ENCODE data around the gene TMBIM6. TPM values are rescaled to one million over a fixed set of nuclear protein-coding genes. Genes with fewer than 3 reads are reported as not detected.
A peak's percentile ranks its signal among the peaks of the same experiment; 100 is the strongest.

TMBIM6 gene
- total RNA-seq, 1 experiment from 2014 or later: 525 TPM

DNA sequence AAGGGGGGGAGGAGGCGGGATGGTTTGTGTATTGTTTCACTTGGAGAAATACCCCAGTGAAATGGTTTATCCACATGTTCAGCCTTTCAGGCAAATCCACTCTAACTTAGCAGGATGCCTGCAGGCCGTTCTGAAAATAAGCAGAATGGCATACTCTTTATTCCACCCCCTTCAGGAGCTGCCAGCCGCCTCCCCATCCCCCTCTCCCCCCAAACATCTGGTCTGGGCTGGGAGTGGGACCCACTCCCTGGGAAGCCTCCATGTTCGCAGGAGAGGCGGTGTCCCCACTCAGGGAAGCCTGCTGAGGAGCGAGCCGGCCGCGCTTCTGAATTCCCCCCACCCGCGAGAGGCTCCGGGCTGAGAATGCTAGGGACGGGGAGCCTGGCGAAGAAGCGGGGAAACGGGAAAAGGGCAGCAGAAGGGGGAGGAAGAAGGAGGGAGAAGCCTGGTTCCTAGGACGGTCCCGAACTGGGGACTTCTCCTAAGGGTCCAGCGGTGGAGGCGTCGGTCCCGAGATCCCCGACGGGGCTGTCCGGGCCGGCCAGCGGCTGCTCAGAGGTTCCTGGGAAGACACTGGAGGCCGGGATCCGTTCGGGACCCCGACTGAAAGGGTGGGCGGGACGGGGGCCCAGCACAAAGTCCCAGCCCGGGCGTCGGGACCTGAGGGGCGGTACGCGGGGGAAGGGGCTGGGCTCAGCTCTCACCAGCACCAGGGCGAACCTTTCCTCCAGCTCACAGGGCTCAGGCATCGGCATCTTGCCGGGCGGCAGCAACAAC, 34.8 kb upstream of the TMBIM6 start:
- Histone ChIP-seq H3K27ac (ENCODE audit: low read length) (peak overlapping the region; percentile 80), H3K4me1 (ENCODE audit: control insufficient read depth, insufficient read depth, low read length) (peaks cover 16% of the 10 kb centered on the region), H3K36me3 (ENCODE audit: control insufficient read depth, insufficient read depth, low read length) (no peaks in the 10 kb centered on the region), H3K27me3 (ENCODE audit: control insufficient read depth, insufficient read depth, low read length) (peaks cover 8% of the 10 kb centered on the region; the same call in 1 of the 2 replicates), H3K9me3 (ENCODE audit: control insufficient read depth, insufficient read depth, low read depth, low read length) (no peaks in the 10 kb centered on the region), H3K4me3 (ENCODE audit: low read depth in 2 of 2, low read length in 2 of 2) (peak overlapping the region; percentile 75 to 79)
- BruUV-seq (replicated peaks): no TSS peak
- ChIA-PET POLR2A (no interaction called here), CTCF (interaction anchor here (0.6 kb wide), 1 partner anchor 62 kb away, joined by 9 read pairs; no protein-coding TSS in a partner anchor)
- intact Hi-C loops (cut with micrococcal nuclease; ENCODE audit: unreplicated experiment) (loop anchor here (2.0 kb wide), 1 partner anchor 70 kb away; no protein-coding TSS in a partner anchor), in situ Hi-C loops (cut with HindIII; ENCODE audit: low pct_unique_long_range_greater_than_20kb, low sequenced_read_pairs) (no loop called here)
- DNase-seq (ENCODE audit: low read depth, low spot score) (no peak), ATAC-seq (peak; percentile 70)
- TF ChIP-seq, protein P1, sequence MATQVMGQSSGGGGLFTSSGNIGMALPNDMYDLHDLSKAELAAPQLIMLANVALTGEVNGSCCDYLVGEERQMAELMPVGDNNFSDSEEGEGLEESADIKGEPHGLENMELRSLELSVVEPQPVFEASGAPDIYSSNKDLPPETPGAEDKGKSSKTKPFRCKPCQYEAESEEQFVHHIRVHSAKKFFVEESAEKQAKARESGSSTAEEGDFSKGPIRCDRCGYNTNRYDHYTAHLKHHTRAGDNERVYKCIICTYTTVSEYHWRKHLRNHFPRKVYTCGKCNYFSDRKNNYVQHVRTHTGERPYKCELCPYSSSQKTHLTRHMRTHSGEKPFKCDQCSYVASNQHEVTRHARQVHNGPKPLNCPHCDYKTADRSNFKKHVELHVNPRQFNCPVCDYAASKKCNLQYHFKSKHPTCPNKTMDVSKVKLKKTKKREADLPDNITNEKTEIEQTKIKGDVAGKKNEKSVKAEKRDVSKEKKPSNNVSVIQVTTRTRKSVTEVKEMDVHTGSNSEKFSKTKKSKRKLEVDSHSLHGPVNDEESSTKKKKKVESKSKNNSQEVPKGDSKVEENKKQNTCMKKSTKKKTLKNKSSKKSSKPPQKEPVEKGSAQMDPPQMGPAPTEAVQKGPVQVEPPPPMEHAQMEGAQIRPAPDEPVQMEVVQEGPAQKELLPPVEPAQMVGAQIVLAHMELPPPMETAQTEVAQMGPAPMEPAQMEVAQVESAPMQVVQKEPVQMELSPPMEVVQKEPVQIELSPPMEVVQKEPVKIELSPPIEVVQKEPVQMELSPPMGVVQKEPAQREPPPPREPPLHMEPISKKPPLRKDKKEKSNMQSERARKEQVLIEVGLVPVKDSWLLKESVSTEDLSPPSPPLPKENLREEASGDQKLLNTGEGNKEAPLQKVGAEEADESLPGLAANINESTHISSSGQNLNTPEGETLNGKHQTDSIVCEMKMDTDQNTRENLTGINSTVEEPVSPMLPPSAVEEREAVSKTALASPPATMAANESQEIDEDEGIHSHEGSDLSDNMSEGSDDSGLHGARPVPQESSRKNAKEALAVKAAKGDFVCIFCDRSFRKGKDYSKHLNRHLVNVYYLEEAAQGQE (IDR thresholded peaks at IDR 0.05; ENCODE audit: insufficient read depth in 1 of 2, low read depth in 2 of 2, low read length in 1 of 2): no peak
- TF ChIP-seq TCF7L2 (IDR thresholded peaks at IDR 0.05; ENCODE audit: low read depth, low read length): no peak

DNA sequence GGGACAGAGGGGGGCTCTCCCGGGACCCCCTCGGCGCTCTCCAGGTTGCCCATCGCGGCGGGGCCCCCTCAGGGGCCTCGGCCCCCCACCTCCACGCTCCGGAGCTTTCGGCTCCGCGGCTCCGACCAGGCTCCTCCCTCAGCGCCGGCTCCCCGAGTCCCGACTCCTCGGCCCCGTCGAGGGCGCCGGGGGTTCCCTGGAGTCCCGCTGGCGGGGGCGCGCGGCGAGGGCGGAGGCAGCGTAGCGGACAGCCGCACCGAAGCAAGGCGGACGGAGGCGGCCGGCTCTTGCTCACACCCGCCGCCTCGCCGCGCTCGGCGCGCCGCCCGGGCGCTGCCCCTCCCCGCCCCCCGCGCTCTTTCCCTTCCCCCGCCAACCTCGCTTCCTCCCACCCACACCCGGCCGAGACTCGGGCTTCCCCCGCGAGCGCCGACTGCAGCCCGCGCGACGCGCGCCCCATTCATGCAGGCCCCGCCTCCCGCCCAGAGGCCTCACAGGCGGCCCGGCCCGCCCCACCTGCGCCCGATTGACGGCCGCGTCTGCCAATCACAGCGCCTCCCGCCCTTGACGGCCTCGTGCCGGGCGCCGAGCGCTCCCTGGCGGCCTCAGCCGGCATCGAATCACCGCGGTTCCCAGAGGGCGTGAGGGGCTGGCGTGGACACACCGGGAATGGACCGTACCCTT, 34.1 kb upstream of the TMBIM6 start, which contains the start of gene FMNL3:
Gene FMNL3 (minus strand): TSS at position 278 of the 684 bp plus-strand sequence. CDS start 225 bp downstream, at position 53.
- CTCF ChIA-PET: interaction anchor here (0.6 kb wide), 1 partner anchor 62 kb away, joined by 9 read pairs; no protein-coding TSS in a partner anchor
- in situ Hi-C loops (cut with HindIII; ENCODE audit: low pct_unique_long_range_greater_than_20kb, low sequenced_read_pairs): no loop called here
- H3K27ac ChIP-seq (ENCODE audit: low read length): peak within 1 kb of the TSS; percentile 80

More for the DNA sequence above, 34.1 kb upstream of the TMBIM6 start, which contains the start of gene FMNL3:
- Histone ChIP-seq H3K4me1 (ENCODE audit: control insufficient read depth, insufficient read depth, low read length) (peaks cover 16% of the 10 kb centered on the region), H3K9me3 (ENCODE audit: control insufficient read depth, insufficient read depth, low read depth, low read length) (no peaks in the 10 kb centered on the region), H3K4me3 (ENCODE audit: low read depth in 2 of 2, low read length in 2 of 2) (peak within 1 kb of the TSS; percentile 75 to 79), H3K36me3 (ENCODE audit: control insufficient read depth, insufficient read depth, low read length) (no peaks in the 10 kb centered on the region), H3K27me3 (ENCODE audit: control insufficient read depth, insufficient read depth, low read length) (peaks cover 8% of the 10 kb centered on the region; the same call in 1 of the 2 replicates)
- ATAC-seq (peak; percentile 97), DNase-seq (ENCODE audit: low read depth, low spot score) (peak; percentile 46)
- intact Hi-C loops (cut with micrococcal nuclease; ENCODE audit: unreplicated experiment): loop anchor here (2.0 kb wide), 1 partner anchor 70 kb away; no protein-coding TSS in a partner anchor
- no TSS peak for BruUV-seq (replicated peaks)
- POLR2A ChIA-PET: no interaction called here
- TF ChIP-seq, protein P1 (IDR thresholded peaks at IDR 0.05; ENCODE audit: insufficient read depth in 1 of 2, low read depth in 2 of 2, low read length in 1 of 2): 0 out of 4 replicates have a peak, but pooled peaks of 1 of the 2 experiments have one; percentile 6
- TF ChIP-seq, protein P2, sequence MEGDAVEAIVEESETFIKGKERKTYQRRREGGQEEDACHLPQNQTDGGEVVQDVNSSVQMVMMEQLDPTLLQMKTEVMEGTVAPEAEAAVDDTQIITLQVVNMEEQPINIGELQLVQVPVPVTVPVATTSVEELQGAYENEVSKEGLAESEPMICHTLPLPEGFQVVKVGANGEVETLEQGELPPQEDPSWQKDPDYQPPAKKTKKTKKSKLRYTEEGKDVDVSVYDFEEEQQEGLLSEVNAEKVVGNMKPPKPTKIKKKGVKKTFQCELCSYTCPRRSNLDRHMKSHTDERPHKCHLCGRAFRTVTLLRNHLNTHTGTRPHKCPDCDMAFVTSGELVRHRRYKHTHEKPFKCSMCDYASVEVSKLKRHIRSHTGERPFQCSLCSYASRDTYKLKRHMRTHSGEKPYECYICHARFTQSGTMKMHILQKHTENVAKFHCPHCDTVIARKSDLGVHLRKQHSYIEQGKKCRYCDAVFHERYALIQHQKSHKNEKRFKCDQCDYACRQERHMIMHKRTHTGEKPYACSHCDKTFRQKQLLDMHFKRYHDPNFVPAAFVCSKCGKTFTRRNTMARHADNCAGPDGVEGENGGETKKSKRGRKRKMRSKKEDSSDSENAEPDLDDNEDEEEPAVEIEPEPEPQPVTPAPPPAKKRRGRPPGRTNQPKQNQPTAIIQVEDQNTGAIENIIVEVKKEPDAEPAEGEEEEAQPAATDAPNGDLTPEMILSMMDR (IDR thresholded peaks at IDR 0.05): peak; percentile 98
- TF ChIP-seq SIN3A (IDR thresholded peaks at IDR 0.05; ENCODE audit: borderline replicate concordance, insufficient read depth, low read depth, low read length): 0 out of 2 replicates have a peak, but pooled peaks have one; percentile 60
- TF ChIP-seq TCF7L2 (IDR thresholded peaks at IDR 0.05; ENCODE audit: low read depth, low read length): no peak
- no peak; the same call in 1 of the 2 replicates for TF ChIP-seq POLR2AphosphoS5 (IDR thresholded peaks at IDR 0.05; ENCODE audit: low read depth, low read length)
